Body of pancreas (tissue), 4 donors: ENCODE measurements around the gene NBL1. TPM values are rescaled to one million over a fixed set of nuclear protein-coding genes. Genes with fewer than 3 reads are reported as not detected.

Experiments used
- ATAC-seq: fragments of 150-250 bp; one replicate; pipeline ENCODE4 v1.9.1; 2016
- DNase-seq, 4 donors: peaks; one replicate each; pipeline ENCODE4 v3.0.0-alpha.2; 2019
- H3K27ac ChIP-seq, 4 donors: fragments of 200-600 bp; sonication (generic); 1 replicate in 3 of 4; 2 replicates in 1 of 4; pipeline versions ENCODE4 v1.5.1 to v1.6.1; 2016 to 2019; ENCODE audit warnings: mild to moderate bottlenecking in 1 of 4, mixed read lengths in 1 of 4, moderate library complexity in 1 of 4
- H3K27me3 ChIP-seq, 2 donors: fragments of 200-600 bp; sonication (generic); one replicate each; pipeline ENCODE4 v1.6.0; 2016; ENCODE audit warnings: mild to moderate bottlenecking in 1 of 2
- H3K36me3 ChIP-seq, 2 donors: fragments of 200-600 bp; sonication (generic); replicated peaks in 1 of 2; 2 replicates each; pipeline ENCODE4 v1.5.1; 2016; ENCODE audit warnings: low read depth in 2 of 2; ENCODE audit not compliant: insufficient read depth in 1 of 2
- H3K4me1 ChIP-seq: fragments of 200-600 bp; sonication (generic); one replicate; pipeline ENCODE4 v1.6.0; 2016
- H3K4me3 ChIP-seq, 2 donors: fragments of 200-600 bp; sonication (generic); 1 replicate in 1 of 2; 2 replicates in 1 of 2; pipeline ENCODE4 v1.5.1; 2016 to 2019
- H3K9me3 ChIP-seq, 3 donors: fragments of 200-600 bp; sonication (generic); 1 replicate in 2 of 3; 2 replicates in 1 of 3; pipeline ENCODE4 v1.5.1; 2016
- CTCF ChIP-seq, 7 experiments: fragments of 450-650 bp in 4 of 7; fragments of 200-600 bp in 3 of 7; sonication (generic) in 3 of 7; IDR thresholded peaks; one replicate each; pipeline ENCODE4 v1.5.1; 2016 to 2019; ENCODE audit warnings: antibody characterized with exemption in 7 of 7
- POLR2A ChIP-seq, 3 donors: fragments of 450-650 bp; IDR thresholded peaks; one replicate each; pipeline ENCODE4 v1.6.1; 2016; ENCODE audit warnings: antibody characterized with exemption in 3 of 3, mild to moderate bottlenecking in 2 of 3
- WGBS, 2 donors: methylation state at CpG; one replicate each; pipeline ENCODE4 v1.1.5; 2017; 5-methylcytosine and 5-hydroxymethylcytosine counted together
- intact Hi-C: fragments of 100-400 bp; cut with DNase I; formaldehyde crosslinking; loops from one replicate; pipeline ENCODE4 v1.15.1; 2023
- total RNA-seq, 2 donors: library from RNA; depleted of rRNA; stranded (reverse); fragments of >200 nt; gene quantifications; one replicate each; pipeline ENCODE4 v1.1.0, GENCODE V29; 2016

NBL1 gene
- total RNA-seq, 2 donors from 2014 or later: 21.8 to 32.4 TPM

GRCh38 chr1:19685994-19686393 lies 41.9 kb downstream of the NBL1 start:
- 89 to 90% methylated on average over 7 to 9 of the region's 9 CpGs for WGBS, 2 donors

DNA sequence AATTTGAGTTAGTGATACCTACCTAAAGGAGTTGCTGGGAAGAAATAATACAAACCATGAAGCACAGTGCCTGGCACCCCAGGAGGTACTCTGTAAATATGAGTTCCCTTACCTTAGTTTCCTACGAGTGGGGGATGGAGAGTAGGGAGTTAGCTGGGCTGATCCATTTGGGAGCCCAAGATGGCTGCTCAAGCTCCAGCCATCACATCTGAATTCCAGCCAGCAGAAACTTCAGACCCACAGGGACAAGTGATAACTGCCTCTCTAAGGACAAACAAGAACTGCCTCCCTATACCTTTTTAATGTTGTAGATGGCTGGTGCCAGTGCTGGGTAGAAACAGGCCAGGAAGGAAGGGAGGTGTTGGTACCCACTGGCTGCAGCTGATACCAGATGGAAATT lies 43.3 kb downstream of the NBL1 start:
- Histone ChIP-seq H3K4me3 (no peak overlapping the region), H3K9me3 (no peaks in the 10 kb centered on the region), H3K4me1 (no peaks in the 10 kb centered on the region), H3K36me3 (peaks cover 0 to 11% of the 10 kb centered on the region in 2 donors), H3K27ac (no peak overlapping the region), H3K27me3 (no peaks in the 10 kb centered on the region)
- ATAC-seq: no peak
- no peak for DNase-seq
- TF ChIP-seq CTCF (IDR thresholded peaks at IDR 0.05): no peak
- TF ChIP-seq POLR2A (IDR thresholded peaks at IDR 0.05): no peak
- intact Hi-C loops: no loop called here
- 92 to 100% methylated on average over 1 of the region's 1 CpG for WGBS, 2 donors

More at GRCh38 chr1:19685994-19686393, 41.9 kb downstream of the NBL1 start:
- no peaks in the 10 kb centered on the region for H3K4me1 ChIP-seq
- DNase-seq: no peak
- no peak for ATAC-seq
- no peaks in the 10 kb centered on the region for H3K9me3 ChIP-seq
- no peaks in the 10 kb centered on the region for H3K27me3 ChIP-seq
- no peak overlapping the region for H3K4me3 ChIP-seq
- intact Hi-C loops: no loop called here
- H3K27ac ChIP-seq: no peak overlapping the region
- TF ChIP-seq CTCF (IDR thresholded peaks at IDR 0.05): no peak
- TF ChIP-seq POLR2A (IDR thresholded peaks at IDR 0.05): no peak
- peaks cover 0 to 5% of the 10 kb centered on the region in 2 donors for H3K36me3 ChIP-seq

DNA sequence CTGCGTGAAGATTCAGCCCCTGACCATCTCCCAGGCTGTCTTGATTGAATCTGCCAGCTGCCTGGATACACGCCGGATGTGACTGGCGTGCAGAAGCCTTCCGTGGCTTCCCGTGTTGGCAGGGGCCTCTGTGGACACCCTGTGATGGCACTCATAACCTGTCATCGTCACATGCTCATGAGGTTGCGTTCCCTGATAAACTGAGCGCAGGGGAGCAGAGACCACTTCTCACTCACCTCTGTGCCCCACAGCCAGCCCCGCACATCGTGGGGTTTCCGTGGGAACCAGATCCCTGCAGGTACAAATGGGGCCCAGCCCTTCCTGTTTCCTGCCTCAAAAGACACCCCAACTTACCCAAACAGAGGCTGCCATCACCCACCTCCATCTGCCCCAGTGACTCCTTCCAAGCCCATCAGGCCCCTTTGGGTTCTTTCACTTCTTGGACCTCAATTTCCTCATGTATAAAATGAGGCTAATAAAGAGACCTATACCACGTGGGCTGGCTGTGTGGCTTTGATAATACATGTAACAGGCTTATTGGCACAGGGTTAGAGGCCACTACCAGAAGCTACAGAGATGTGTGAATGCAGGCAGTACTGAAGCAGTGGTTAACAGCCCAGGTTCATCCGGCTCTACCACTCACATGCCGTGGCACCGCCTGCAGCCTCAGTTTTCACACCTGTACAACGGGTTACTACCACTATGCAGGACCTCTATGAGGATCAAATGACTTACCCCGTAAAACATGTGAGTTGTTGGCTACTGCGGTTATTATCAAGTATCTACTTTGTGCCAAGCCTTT lies 44.1 kb downstream of the NBL1 start:
- Histone ChIP-seq H3K27me3 (no peaks in the 10 kb centered on the region), H3K9me3 (no peaks in the 10 kb centered on the region), H3K36me3 (peaks cover 0 to 11% of the 10 kb centered on the region in 2 donors), H3K4me1 (no peaks in the 10 kb centered on the region), H3K27ac (no peak overlapping the region), H3K4me3 (no peak overlapping the region)
- no peak for TF ChIP-seq CTCF (IDR thresholded peaks at IDR 0.05)
- TF ChIP-seq POLR2A (IDR thresholded peaks at IDR 0.05): no peak
- WGBS, 2 donors: 82 to 88% methylated on average over 18 to 19 of the region's 19 CpGs
- intact Hi-C loops: no loop called here
- DNase-seq: no peak
- ATAC-seq: no peak

- H3K4me1 ChIP-seq: no peaks in the 10 kb centered on the region
- intact Hi-C loops: no loop called here
- H3K9me3 ChIP-seq: no peaks in the 10 kb centered on the region
- TF ChIP-seq CTCF (IDR thresholded peaks at IDR 0.05): no peak
- no peak for TF ChIP-seq POLR2A (IDR thresholded peaks at IDR 0.05)
- no peak for ATAC-seq
- WGBS, 2 donors: 89 to 93% methylated on average over 2 to 5 of the region's 5 CpGs
- no peak overlapping the region for H3K27ac ChIP-seq
- peaks cover 0 to 12% of the 10 kb centered on the region in 2 donors for H3K36me3 ChIP-seq
- DNase-seq: no peak
- H3K4me3 ChIP-seq: no peak overlapping the region
- no peaks in the 10 kb centered on the region for H3K27me3 ChIP-seq
Measured at GRCh38 chr1:19689085-19689757, 45.1 kb downstream of the NBL1 start.
